Measurements from ENCODE around the gene RNU1-1.
"Not testable (repeated sequence)": the region's sequence is repeated elsewhere in the genome, so short reads cannot be mapped to it uniquely, and the experiment has no call there.

The RNU1-1 gene

DNA sequence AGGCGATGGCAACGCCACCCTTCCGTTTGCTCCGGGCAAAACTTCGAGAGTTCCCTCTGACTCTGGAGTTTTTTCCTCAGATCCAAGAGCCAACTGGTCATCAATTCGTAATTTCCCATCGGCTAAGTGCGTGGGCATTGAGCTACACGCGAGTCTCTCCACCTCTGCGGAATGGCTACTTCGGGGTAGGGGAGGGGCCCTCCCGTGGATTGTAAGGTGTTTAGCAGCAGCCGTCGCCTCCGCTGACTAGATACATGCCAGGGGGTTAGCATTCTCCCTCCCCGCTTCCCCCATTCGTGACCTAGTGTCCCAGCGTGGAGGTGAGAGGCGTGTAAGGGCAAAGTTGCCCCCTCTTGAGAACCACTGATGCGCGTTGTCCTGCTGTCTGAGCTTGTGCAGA, 21.8 kb upstream of the RNU1-1 start:
- not testable (repeated sequence) for H3K9me3 ChIP-seq (ENCODE audit: low read length); H3K4me3 ChIP-seq (ENCODE audit: low read length)

GRCh38 chr1:16535487-16535886, 21.4 kb upstream of the RNU1-1 start:
- H3K9me3 ChIP-seq (ENCODE audit: low read length); H3K27me3 ChIP-seq (ENCODE audit: insufficient read depth, low read length); H3K36me3 ChIP-seq (ENCODE audit: insufficient read depth, low read length); H3K4me1 ChIP-seq (ENCODE audit: insufficient read depth, low read length); H2AFZ ChIP-seq (ENCODE audit: low read depth, low read length): not testable (repeated sequence)
- peak overlapping the region; percentile 40 for H3K4me3 ChIP-seq (ENCODE audit: low read length)

More for the DNA sequence above, 21.8 kb upstream of the RNU1-1 start:
- H2AFZ ChIP-seq (ENCODE audit: low read depth, low read length); H3K27me3 ChIP-seq (ENCODE audit: insufficient read depth, low read length); H3K4me1 ChIP-seq (ENCODE audit: insufficient read depth, low read length); H3K36me3 ChIP-seq (ENCODE audit: insufficient read depth, low read length): not testable (repeated sequence)

DNA sequence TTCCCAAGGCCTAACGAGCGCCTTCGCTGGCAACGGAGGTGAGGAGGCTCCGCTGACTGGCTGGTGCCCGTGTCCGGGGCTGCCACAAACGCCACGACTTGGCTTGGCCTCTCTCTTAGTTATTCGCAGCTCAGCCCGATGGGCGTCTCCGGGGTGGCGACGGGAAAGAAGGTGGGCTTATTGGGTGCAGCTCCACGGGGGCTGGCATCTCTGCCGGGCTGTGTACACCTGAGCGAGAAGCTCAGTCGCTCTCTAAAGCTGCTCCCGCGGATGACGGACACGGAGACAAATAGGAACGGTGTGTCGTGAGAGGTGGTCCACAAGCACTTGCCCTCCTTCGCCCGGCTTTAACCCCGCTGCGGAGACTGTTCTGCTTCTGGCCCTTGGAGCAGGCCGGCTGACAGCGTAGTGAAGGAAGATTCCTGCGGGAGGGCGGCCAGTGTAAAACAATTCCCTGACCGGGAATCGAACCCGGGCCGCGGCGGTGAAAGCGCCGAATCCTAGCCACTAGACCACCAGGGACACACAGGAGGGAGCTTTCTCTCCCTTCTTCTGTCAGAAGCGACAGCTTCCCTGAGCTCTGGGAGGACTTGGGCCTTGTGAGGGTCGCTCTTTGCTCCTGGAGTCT, 20.9 kb upstream of the RNU1-1 start:
- H3K9me3 ChIP-seq (ENCODE audit: low read length); H3K4me1 ChIP-seq (ENCODE audit: insufficient read depth, low read length); H3K36me3 ChIP-seq (ENCODE audit: insufficient read depth, low read length); H3K27me3 ChIP-seq (ENCODE audit: insufficient read depth, low read length): not testable (repeated sequence)
- Histone ChIP-seq H3K4me3 (ENCODE audit: low read length) (peak overlapping the region; percentile 45), H2AFZ (ENCODE audit: low read depth, low read length) (peak overlapping the region; percentile 16)

DNA sequence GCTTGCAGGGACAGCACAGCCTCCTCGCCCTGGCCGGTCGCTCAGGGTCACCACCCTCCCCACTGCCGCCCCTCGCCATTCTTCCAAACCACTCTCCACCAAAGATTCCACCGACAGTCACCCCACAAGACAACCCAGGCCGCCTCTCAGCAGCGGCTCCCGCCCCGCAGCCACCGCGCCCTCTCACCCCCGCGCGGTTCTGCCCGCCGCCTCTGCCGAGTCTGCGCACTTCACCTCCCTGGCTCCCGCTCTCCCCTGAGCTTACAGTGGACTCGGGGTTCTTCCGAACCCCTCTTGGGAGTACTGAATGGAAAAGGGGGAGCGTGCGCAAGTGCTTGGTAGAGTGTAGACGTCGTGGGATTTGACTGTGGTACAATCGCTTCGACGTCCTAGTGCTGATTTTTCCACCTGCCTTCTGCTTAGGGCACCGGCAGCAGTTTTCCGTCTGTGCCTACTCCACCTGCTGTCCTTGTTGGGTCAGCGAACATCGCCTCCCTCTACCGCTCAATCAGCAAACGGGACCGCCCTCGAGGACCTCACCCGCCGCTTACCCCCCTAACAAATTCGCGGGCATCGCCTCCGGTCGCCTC, 20.2 kb upstream of the RNU1-1 start:
- H3K27me3 ChIP-seq (ENCODE audit: insufficient read depth, low read length); H3K36me3 ChIP-seq (ENCODE audit: insufficient read depth, low read length); H3K9me3 ChIP-seq (ENCODE audit: low read length); H2AFZ ChIP-seq (ENCODE audit: low read depth, low read length); H3K4me1 ChIP-seq (ENCODE audit: insufficient read depth, low read length): not testable (repeated sequence)
- peak overlapping the region; percentile 46 for H3K4me3 ChIP-seq (ENCODE audit: low read length)

- H3K4me1 ChIP-seq (ENCODE audit: insufficient read depth, low read length); H3K9me3 ChIP-seq (ENCODE audit: low read length); H3K27me3 ChIP-seq (ENCODE audit: insufficient read depth, low read length); H3K36me3 ChIP-seq (ENCODE audit: insufficient read depth, low read length); H2AFZ ChIP-seq (ENCODE audit: low read depth, low read length); H3K4me3 ChIP-seq (ENCODE audit: low read length): not testable (repeated sequence)
Measured at GRCh38 chr1:16532235-16532991, 18.3 kb upstream of the RNU1-1 start.

GRCh38 chr1:16528338-16528737, 14.3 kb upstream of the RNU1-1 start:
- H3K4me1 ChIP-seq (ENCODE audit: insufficient read depth, low read length); H3K4me3 ChIP-seq (ENCODE audit: low read length); H3K9me3 ChIP-seq (ENCODE audit: low read length); H2AFZ ChIP-seq (ENCODE audit: low read depth, low read length); H3K36me3 ChIP-seq (ENCODE audit: insufficient read depth, low read length): not testable (repeated sequence)
- H3K27me3 ChIP-seq (ENCODE audit: insufficient read depth, low read length) = peaks cover 11% of the 10 kb centered on the region

DNA sequence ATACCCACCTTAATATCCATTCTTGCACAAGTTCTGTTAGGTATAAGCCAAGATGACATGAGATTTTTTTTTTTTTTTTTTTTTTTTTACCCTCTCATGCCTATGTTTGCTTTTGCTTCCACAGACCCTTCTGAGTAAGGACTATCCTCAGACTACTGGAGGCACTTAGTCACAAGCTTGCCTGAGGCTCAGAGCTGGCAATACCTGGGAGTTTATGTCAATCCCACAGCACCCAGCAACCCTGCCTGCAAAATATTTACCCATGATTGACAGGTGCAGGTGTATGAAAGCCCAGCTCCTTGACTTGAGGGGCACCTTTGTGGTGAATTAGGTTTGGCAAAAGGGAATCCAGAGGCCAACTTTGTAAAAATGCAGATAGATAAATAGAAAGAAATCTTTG, 11.7 kb upstream of the RNU1-1 start:
- not testable (repeated sequence) for H3K4me3 ChIP-seq (ENCODE audit: low read length); H3K9me3 ChIP-seq (ENCODE audit: low read length); H3K36me3 ChIP-seq (ENCODE audit: insufficient read depth, low read length); H2AFZ ChIP-seq (ENCODE audit: low read depth, low read length); H3K4me1 ChIP-seq (ENCODE audit: insufficient read depth, low read length)
- H3K27me3 ChIP-seq (ENCODE audit: insufficient read depth, low read length) = peaks cover 16% of the 10 kb centered on the region

GRCh38 chr1:16521679-16522078, 7.6 kb upstream of the RNU1-1 start:
- not testable (repeated sequence) for H3K9me3 ChIP-seq (ENCODE audit: low read length); H2AFZ ChIP-seq (ENCODE audit: low read depth, low read length); H3K36me3 ChIP-seq (ENCODE audit: insufficient read depth, low read length); H3K4me3 ChIP-seq (ENCODE audit: low read length); H3K4me1 ChIP-seq (ENCODE audit: insufficient read depth, low read length)
- peaks cover 19% of the 10 kb centered on the region for H3K27me3 ChIP-seq (ENCODE audit: insufficient read depth, low read length)

DNA sequence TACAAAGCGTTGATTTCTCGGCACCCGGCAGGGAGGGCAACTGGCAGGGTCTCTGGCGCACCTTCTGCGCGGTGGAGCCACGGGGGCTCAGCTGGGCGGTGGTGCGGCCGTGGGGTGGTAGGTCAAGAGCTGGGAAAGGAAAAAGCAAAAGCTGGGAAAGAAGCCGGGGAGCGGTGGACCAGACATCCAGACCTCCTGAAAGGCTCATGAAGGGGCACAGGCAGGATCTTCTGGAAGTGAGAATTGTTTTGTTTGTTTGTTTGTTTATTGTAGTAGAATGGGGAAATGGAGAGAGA, 7.2 kb upstream of the RNU1-1 start:
- H3K9me3 ChIP-seq (ENCODE audit: low read length) = peaks cover 3% of the 10 kb centered on the region
- H2AFZ ChIP-seq (ENCODE audit: low read depth, low read length) = no peak overlapping the region
- H3K36me3 ChIP-seq (ENCODE audit: insufficient read depth, low read length) = no peaks in the 10 kb centered on the region
- peaks cover 19% of the 10 kb centered on the region for H3K27me3 ChIP-seq (ENCODE audit: insufficient read depth, low read length)
- H3K4me3 ChIP-seq (ENCODE audit: low read length) = no peak overlapping the region
- no peaks in the 10 kb centered on the region for H3K4me1 ChIP-seq (ENCODE audit: insufficient read depth, low read length)

DNA sequence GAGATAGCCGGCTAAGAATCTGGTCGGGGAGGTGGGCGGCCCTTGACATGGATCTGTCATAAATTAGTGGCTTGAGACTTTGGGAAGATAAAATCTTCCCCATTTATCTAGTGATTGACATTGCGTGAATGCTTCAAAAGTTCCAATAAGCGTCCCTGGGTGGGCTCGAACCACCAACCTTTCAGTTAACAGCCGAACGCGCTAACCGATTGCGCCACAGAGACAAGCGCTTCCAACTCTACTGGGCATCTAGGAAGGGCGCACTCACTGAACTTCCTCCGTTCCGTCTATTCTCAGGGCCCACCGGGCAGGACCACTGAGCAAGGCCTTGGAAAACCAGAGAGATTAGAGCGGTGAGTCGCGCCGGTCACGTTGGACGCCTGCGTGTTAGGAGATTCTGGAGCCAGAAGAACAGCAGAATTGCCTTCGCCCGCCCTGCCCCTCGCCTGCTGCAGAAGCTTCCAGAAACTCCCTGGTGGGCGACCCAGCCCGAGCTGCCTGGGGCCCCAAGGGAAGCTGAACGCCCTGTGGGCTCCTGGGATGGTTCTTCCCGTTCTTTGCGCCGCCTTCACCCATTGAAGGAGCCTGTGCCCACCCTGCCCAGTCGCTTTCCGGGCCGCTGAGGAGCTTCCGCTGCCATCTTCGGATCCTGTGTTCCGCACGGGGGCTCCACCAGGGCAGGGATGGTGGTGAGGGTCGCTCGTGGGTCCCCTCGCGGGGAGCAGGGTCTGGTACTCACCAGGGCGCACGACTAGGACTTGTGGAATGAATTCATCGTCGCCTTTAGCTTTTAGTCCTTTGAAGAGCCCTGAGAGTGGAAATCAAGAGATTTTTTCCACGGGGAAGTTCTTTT, 6.6 kb upstream of the RNU1-1 start:
- not testable (repeated sequence) for H3K4me1 ChIP-seq (ENCODE audit: insufficient read depth, low read length); H3K4me3 ChIP-seq (ENCODE audit: low read length); H3K36me3 ChIP-seq (ENCODE audit: insufficient read depth, low read length); H2AFZ ChIP-seq (ENCODE audit: low read depth, low read length); H3K9me3 ChIP-seq (ENCODE audit: low read length)
- H3K27me3 ChIP-seq (ENCODE audit: insufficient read depth, low read length) = peaks cover 19% of the 10 kb centered on the region

GRCh38 chr1:16519255-16519951, 5.3 kb upstream of the RNU1-1 start:
- H3K4me1 ChIP-seq (ENCODE audit: insufficient read depth, low read length) = not testable (repeated sequence)

GRCh38 chr1:16518913-16519254, 4.8 kb upstream of the RNU1-1 start:
- H3K4me3 ChIP-seq (ENCODE audit: low read length); H3K36me3 ChIP-seq (ENCODE audit: insufficient read depth, low read length); H2AFZ ChIP-seq (ENCODE audit: low read depth, low read length); H3K4me1 ChIP-seq (ENCODE audit: insufficient read depth, low read length); H3K9me3 ChIP-seq (ENCODE audit: low read length): not testable (repeated sequence)
- H3K27me3 ChIP-seq (ENCODE audit: insufficient read depth, low read length) = peaks cover 17% of the 10 kb centered on the region

More at GRCh38 chr1:16519255-16519951, 5.3 kb upstream of the RNU1-1 start:
- H3K4me3 ChIP-seq (ENCODE audit: low read length); H3K36me3 ChIP-seq (ENCODE audit: insufficient read depth, low read length); H3K9me3 ChIP-seq (ENCODE audit: low read length); H2AFZ ChIP-seq (ENCODE audit: low read depth, low read length): not testable (repeated sequence)
- H3K27me3 ChIP-seq (ENCODE audit: insufficient read depth, low read length) = peaks cover 19% of the 10 kb centered on the region

Measured in neuron (in vitro differentiated cells).